HepG2 (cell line): ENCODE data around the gene ACAP3. TPM values are rescaled to one million over a fixed set of nuclear protein-coding genes. Genes with fewer than 3 reads are reported as not detected.
A peak's percentile ranks its signal among the peaks of the same experiment; 100 is the strongest.

Experiments used
- ATAC-seq: fragments of 200-7000 bp; cut with Tn5 transposase; 3 replicates; pipeline ENCODE4 v1.9.1; 2020; ENCODE audit warnings: mild to moderate bottlenecking, moderate library complexity
- BruUV-seq: library from RNA; stranded (reverse); fragments of 400-500 nt; replicated peaks from 2 replicates; lab custom pipeline; 2021; lab: Mats Ljungman, UMichigan
- CTCF ChIA-PET: fragments of 300-600 bp; formaldehyde crosslinking; extraction: SDS; loops from one replicate; lab custom pipeline; 2021; ENCODE audit warnings: low total read pairs, inconsistent platforms, low intra/inter-chr PET ratio; lab: Yijun Ruan, JAX
- POLR2A ChIA-PET: fragments of 350-600 bp; sonication (Branson Sonifier 250); formaldehyde crosslinking; loops from one replicate; lab custom pipeline; 2020; ENCODE audit warnings: antibody characterized with exemption, inconsistent platforms; lab: Yijun Ruan, JAX
- DNase-seq: peaks from one replicate; pipeline ENCODE4 v3.0.0-alpha.2; 2015; ENCODE audit warnings: low spot score
- FAIRE-seq: peaks from 3 replicates; lab custom pipeline; 2011; peaks lifted over from hg19 to GRCh38; lab: Jason Lieb, UNC
- H2AFZ ChIP-seq: one replicate; pipeline ENCODE4 v1.6.1; 2011; ENCODE audit warnings: low read length, inconsistent platforms
- H3K27ac ChIP-seq: fragments of 300-600 bp; 3 replicates; pipeline ENCODE4 v1.8.0; 2011; ENCODE audit warnings: mixed run types, mild to moderate bottlenecking, mixed read lengths, low read length, inconsistent platforms; ENCODE audit not compliant: insufficient read depth; ENCODE audit errors: extremely low read length
- H3K27me3 ChIP-seq, 2 experiments: fragments of 200-600 bp in 1 of 2; 2 replicates in 1 of 2; 3 replicates in 1 of 2; pipeline versions ENCODE4 v1.6.0 to v1.8.0; 2011; ENCODE audit warnings: low read length in 2 of 2, mild to moderate bottlenecking in 2 of 2, moderate library complexity in 2 of 2, inconsistent platforms in 1 of 2; ENCODE audit not compliant: insufficient read depth in 2 of 2, control insufficient read depth in 1 of 2
- H3K36me3 ChIP-seq, 2 experiments: fragments of 200-600 bp in 1 of 2; replicated peaks in 1 of 2; 2 replicates in 1 of 2; 3 replicates in 1 of 2; pipeline versions ENCODE4 v1.5.1 to v1.8.0; 2011; ENCODE audit warnings: low read length in 2 of 2, inconsistent platforms in 1 of 2; ENCODE audit not compliant: insufficient read depth in 2 of 2, control insufficient read depth in 1 of 2
- H3K4me1 ChIP-seq: 2 replicates; pipeline ENCODE4 v1.5.1; 2012; ENCODE audit warnings: low read length, inconsistent platforms; ENCODE audit not compliant: insufficient read depth
- H3K4me2 ChIP-seq: 2 replicates; pipeline ENCODE4 v1.6.0; 2011; ENCODE audit warnings: low read depth, low read length, inconsistent platforms
- H3K4me3 ChIP-seq, 3 experiments: fragments of 200-600 bp in 1 of 3; sonication (generic), shearing (Covaris generic) in 1 of 3; replicated peaks in 1 of 3; 2 replicates each; pipeline ENCODE4 v1.5.1; 2011 to 2016; ENCODE audit warnings: low read length in 3 of 3, inconsistent platforms in 2 of 3, low read depth in 2 of 3, mild to moderate bottlenecking in 2 of 3, control low read depth in 1 of 3, mixed read lengths in 1 of 3; ENCODE audit not compliant: insufficient read depth in 1 of 3
- H3K79me2 ChIP-seq: one replicate; pipeline ENCODE4 v1.6.1; 2011; ENCODE audit warnings: low read length, inconsistent platforms; ENCODE audit not compliant: insufficient read depth
- H3K9ac ChIP-seq: 2 replicates; pipeline ENCODE4 v1.6.0; 2011; ENCODE audit warnings: mild to moderate bottlenecking, low read depth, low read length, inconsistent platforms; ENCODE audit not compliant: insufficient read depth
- H3K9me3 ChIP-seq: 2 replicates; pipeline ENCODE4 v1.5.1; 2012; ENCODE audit warnings: mild to moderate bottlenecking, low read length
- H4K20me1 ChIP-seq: 2 replicates; pipeline ENCODE4 v1.6.0; 2011; ENCODE audit warnings: inconsistent platforms, mild to moderate bottlenecking, low read length, moderate library complexity; ENCODE audit not compliant: insufficient read depth
- AGO1 ChIP-seq: fragments of 200-400 bp; formaldehyde crosslinking; IDR thresholded peaks from 2 replicates; pipeline ENCODE4 v1.6.1; 2017; ENCODE audit warnings: mild to moderate bottlenecking, low read depth, low read length, moderate library complexity; ENCODE audit not compliant: poor library complexity, severe bottlenecking
- ATF1 ChIP-seq: IDR thresholded peaks from 2 replicates; pipeline ENCODE4 v1.6.1; 2016; ENCODE audit warnings: mild to moderate bottlenecking, control low read depth
- HHEX ChIP-seq: IDR thresholded peaks from 2 replicates; pipeline ENCODE4 v1.6.1; 2016; ENCODE audit warnings: control low read depth
- KLF16 ChIP-seq, 2 experiments: sonication (generic) in 1 of 2; formaldehyde crosslinking in 1 of 2; IDR thresholded peaks; 2 replicates each; pipeline versions ENCODE4 v1.6.1 to v1.8.0; 2016 to 2023; ENCODE audit warnings: missing genetic modification reagents in 2 of 2, missing compliant biosample characterization in 1 of 2
- NCOR1 ChIP-seq: fragments of 200-600 bp; sonication (generic); IDR thresholded peaks from 2 replicates; pipeline ENCODE4 v1.7.0; 2017; ENCODE audit warnings: antibody characterized with exemption, low read length, borderline replicate concordance
- PAX8 ChIP-seq: sonication (generic); formaldehyde crosslinking; IDR thresholded peaks from 2 replicates; pipeline ENCODE4 v1.8.0; 2022; ENCODE audit warnings: mild to moderate bottlenecking, missing genetic modification reagents, borderline replicate concordance
- RCOR2 ChIP-seq: IDR thresholded peaks from 2 replicates; pipeline ENCODE4 v1.6.1; 2016; ENCODE audit warnings: missing biosample characterization, missing genetic modification reagents
- SSRP1 ChIP-seq: IDR thresholded peaks from 2 replicates; pipeline ENCODE4 v1.6.1; 2016; ENCODE audit warnings: control low read depth
- TCF7 ChIP-seq: sonication (generic); IDR thresholded peaks from 2 replicates; pipeline ENCODE4 v1.6.1; 2016; ENCODE audit warnings: antibody characterized with exemption, low read depth
- ZBTB1 ChIP-seq: sonication (generic); formaldehyde crosslinking; IDR thresholded peaks from 2 replicates; pipeline ENCODE4 v1.4.0; 2020; ENCODE audit warnings: missing genetic modification reagents, borderline replicate concordance
- ZBTB38 ChIP-seq: sonication (generic); formaldehyde crosslinking; IDR thresholded peaks from 2 replicates; pipeline ENCODE4 v1.5.1; 2020; ENCODE audit warnings: mild to moderate bottlenecking, missing genetic modification reagents
- ZBTB4 ChIP-seq: sonication (generic); formaldehyde crosslinking; IDR thresholded peaks from 2 replicates; pipeline ENCODE4 v1.4.0; 2020; ENCODE audit warnings: missing genetic modification reagents, mild to moderate bottlenecking, borderline replicate concordance
- ZFP36L1 ChIP-seq: sonication (generic); formaldehyde crosslinking; IDR thresholded peaks from 2 replicates; pipeline ENCODE4 v1.8.0; 2022; ENCODE audit warnings: mild to moderate bottlenecking, missing genetic modification reagents, moderate library complexity
- ZNF326 ChIP-seq: sonication (generic); formaldehyde crosslinking; IDR thresholded peaks from 2 replicates; pipeline ENCODE4 v1.4.0; 2020; ENCODE audit warnings: missing genetic modification reagents, borderline replicate concordance
- ZNF354B ChIP-seq: sonication (generic); formaldehyde crosslinking; IDR thresholded peaks from 2 replicates; pipeline ENCODE4 v1.8.0; 2022; ENCODE audit warnings: mild to moderate bottlenecking, missing genetic modification reagents
- ZNF629 ChIP-seq: sonication (generic); formaldehyde crosslinking; conservative IDR thresholded peaks from 2 replicates; pipeline ENCODE4 v1.5.0; 2020; ENCODE audit warnings: missing genetic modification reagents
- ZNF850 ChIP-seq: sonication (generic); formaldehyde crosslinking; conservative IDR thresholded peaks from 2 replicates; pipeline ENCODE4 v1.9.0; 2021; ENCODE audit warnings: mild to moderate bottlenecking, missing genetic modification reagents
- WGBS: methylation state at CpG from one replicate; pipeline ENCODE4 v1.1.6; 2017; ENCODE audit warnings: low lambda C conversion rate; 5-methylcytosine and 5-hydroxymethylcytosine counted together
- in situ Hi-C: cut with HindIII; loops from 2 replicates; pipeline ENCODE4 v1.10.0; 2017; ENCODE audit warnings: low pct_unique_long_range_greater_than_20kb; ENCODE audit not compliant: extremely low pct_ligation_motif_present
- intact Hi-C: fragments of 100-400 bp; cut with micrococcal nuclease; formaldehyde crosslinking; loops from one replicate; pipeline ENCODE4 v1.10.0; 2022; ENCODE audit not compliant: unreplicated experiment
- polyA plus RNA-seq, 8 experiments: library from polyadenylated mRNA; depleted of rRNA in 3 of 8; stranded (reverse) in 7 of 8; unstranded in 1 of 8; fragments of >200 nt; fragmentation: Illumina TruSeq in 4 of 8; extraction: Trizol in 4 of 8; gene quantifications; 2 replicates each; pipeline versions ENCODE4 v1.2.1 to v1.2.3, GENCODE V29; 2011 to 2016; ENCODE audit warnings: low read depth in 4 of 8, missing spikeins in 1 of 8, mixed read lengths in 1 of 8; ENCODE audit not compliant: insufficient read depth in 1 of 8
- total RNA-seq, 5 experiments: library from RNA; depleted of rRNA; stranded (reverse); fragments of >200 nt; fragmentation: Illumina TruSeq; extraction: Trizol; gene quantifications; 2 replicates each; pipeline ENCODE4 v1.2.3, GENCODE V29; 2016; ENCODE audit warnings: low read depth in 1 of 5
- TF ChIP-seq, protein P1 (sequence below): fragments of 450-650 bp; IDR thresholded peaks from 2 replicates; pipeline ENCODE4 v1.6.1; 2016
- TF ChIP-seq, protein P2 (sequence below): sonication (generic); formaldehyde crosslinking; IDR thresholded peaks from 2 replicates; pipeline ENCODE4 v1.4.0; 2020; ENCODE audit warnings: missing genetic modification reagents

Gene ACAP3
- total and polyA plus RNA-seq, 2 of the 13 experiments (the other 11 are each of a cell fraction or from before 2014, with no cell fraction given) = 29.4 to 50.8 TPM

DNA sequence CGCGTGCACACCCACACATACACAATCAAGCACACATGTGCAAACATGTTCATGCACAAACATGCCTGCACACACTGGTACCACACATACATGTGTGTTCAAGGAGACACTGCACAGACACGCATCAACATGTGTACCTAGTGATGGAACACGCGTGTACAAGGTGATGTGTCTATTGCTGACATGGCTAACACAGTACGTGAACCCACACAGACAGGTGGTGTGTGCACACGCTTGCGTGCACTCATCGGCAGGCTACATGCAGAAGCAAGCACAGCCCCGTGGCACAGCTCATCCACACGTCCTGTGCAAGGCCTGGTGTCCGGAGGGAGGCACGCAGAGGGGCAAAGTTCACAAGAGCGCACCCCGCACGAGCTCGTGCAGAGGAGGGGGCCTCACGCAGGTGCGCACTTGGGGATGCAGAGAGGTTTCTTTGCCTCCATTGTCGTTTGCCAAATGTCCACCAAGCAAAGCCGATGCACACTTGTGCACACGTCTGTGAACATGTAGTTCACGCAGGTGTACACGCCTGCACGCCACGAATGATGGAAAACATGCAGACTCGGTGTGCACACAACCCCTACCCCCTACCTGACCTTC is 969 bp downstream of the ACAP3 start:
- in situ Hi-C loops (no loop called here), intact Hi-C loops (no loop called here)
- ATAC-seq (peak; percentile 2), FAIRE-seq (peak; percentile 75), DNase-seq (peak; percentile 60)
- H3K9ac ChIP-seq = peak overlapping the region; percentile 88
- H3K79me2 ChIP-seq = peaks cover 15% of the 10 kb centered on the region
- no peaks in the 10 kb centered on the region for H3K27me3 ChIP-seq
- H2AFZ ChIP-seq = no peak overlapping the region
- CTCF ChIA-PET = no interaction called here
- H3K4me2 ChIP-seq = peak overlapping the region; percentile 98
- BruUV-seq = TSS peak; percentile 52
- H3K27ac ChIP-seq = peak overlapping the region; percentile 79
- no peaks in the 10 kb centered on the region for H3K9me3 ChIP-seq
- H3K4me3 ChIP-seq = peak overlapping the region; percentile 77 to 93 (median 91)
- POLR2A ChIA-PET = interaction anchor here (0.7 to 1.0 kb wide), 5 partner anchors 33 to 178 kb away, joined by 3 to 4 read pairs (median 3); partner anchors contain the start of genes ANKRD65 and UBE2J2
- H3K4me1 ChIP-seq = peaks cover 37% of the 10 kb centered on the region
- 20% methylated on average over 2 of the region's 27 CpGs for WGBS
- H3K36me3 ChIP-seq = peaks cover 4 to 15% of the 10 kb centered on the region in 2 experiments; a peak in 1 of 5 replicates
- H4K20me1 ChIP-seq = no peaks in the 10 kb centered on the region; the same call in 1 of the 2 replicates
- TF ChIP-seq AGO1 = peak; percentile 36
- no peak for TF ChIP-seq ZNF629 (CRISPR knock-in tag)
- 0 out of 2 replicates have a peak, but pooled peaks have one; percentile 70 for TF ChIP-seq ZBTB38 (CRISPR knock-in tag)
- no peak for TF ChIP-seq RCOR2 (CRISPR knock-in tag)
- TF ChIP-seq ATF1 (CRISPR knock-in tag) = no peak
- peak in 1 of 2 experiments; percentile 66; a peak in 1 of 4 replicates for TF ChIP-seq KLF16 (CRISPR knock-in tag; IDR thresholded peaks at IDR 0.05)
- TF ChIP-seq ZNF354B (CRISPR knock-in tag) = 0 out of 2 replicates have a peak, but pooled peaks have one; percentile 86
- no peak for TF ChIP-seq ZNF326 (CRISPR knock-in tag)
- TF ChIP-seq SSRP1 (CRISPR knock-in tag) = no peak
- no peak for TF ChIP-seq ZNF850 (CRISPR knock-in tag)
- no peak for TF ChIP-seq PAX8 (CRISPR knock-in tag)
- no peak for TF ChIP-seq TCF7
- TF ChIP-seq ZBTB4 (CRISPR knock-in tag) = no peak
- TF ChIP-seq, protein P1, sequence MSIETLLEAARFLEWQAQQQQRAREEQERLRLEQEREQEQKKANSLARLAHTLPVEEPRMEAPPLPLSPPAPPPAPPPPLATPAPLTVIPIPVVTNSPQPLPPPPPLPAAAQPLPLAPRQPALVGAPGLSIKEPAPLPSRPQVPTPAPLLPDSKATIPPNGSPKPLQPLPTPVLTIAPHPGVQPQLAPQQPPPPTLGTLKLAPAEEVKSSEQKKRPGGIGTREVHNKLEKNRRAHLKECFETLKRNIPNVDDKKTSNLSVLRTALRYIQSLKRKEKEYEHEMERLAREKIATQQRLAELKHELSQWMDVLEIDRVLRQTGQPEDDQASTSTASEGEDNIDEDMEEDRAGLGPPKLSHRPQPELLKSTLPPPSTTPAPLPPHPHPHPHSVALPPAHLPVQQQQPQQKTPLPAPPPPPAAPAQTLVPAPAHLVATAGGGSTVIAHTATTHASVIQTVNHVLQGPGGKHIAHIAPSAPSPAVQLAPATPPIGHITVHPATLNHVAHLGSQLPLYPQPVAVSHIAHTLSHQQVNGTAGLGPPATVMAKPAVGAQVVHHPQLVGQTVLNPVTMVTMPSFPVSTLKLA = peak; percentile 76
- no peak for TF ChIP-seq ZFP36L1 (CRISPR knock-in tag)
- TF ChIP-seq NCOR1 = peak; percentile 43; the same call in 1 of the 2 replicates
- TF ChIP-seq HHEX = no peak
- TF ChIP-seq, protein P2, sequence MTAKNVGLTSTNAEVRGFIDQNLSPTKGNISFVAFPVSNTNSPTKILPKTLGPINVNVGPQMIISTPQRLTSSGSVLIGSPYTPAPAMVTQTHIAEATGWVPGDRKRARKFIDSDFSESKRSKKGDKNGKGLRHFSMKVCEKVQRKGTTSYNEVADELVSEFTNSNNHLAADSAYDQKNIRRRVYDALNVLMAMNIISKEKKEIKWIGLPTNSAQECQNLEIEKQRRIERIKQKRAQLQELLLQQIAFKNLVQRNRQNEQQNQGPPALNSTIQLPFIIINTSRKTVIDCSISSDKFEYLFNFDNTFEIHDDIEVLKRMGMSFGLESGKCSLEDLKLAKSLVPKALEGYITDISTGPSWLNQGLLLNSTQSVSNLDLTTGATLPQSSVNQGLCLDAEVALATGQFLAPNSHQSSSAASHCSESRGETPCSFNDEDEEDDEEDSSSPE (CRISPR knock-in tag) = no peak
- TF ChIP-seq ZBTB1 (CRISPR knock-in tag) = no peak
